ENCODE results near the gene SYTL5. TPM values are rescaled to one million over a fixed set of nuclear protein-coding genes. Genes with fewer than 3 reads are reported as not detected.

The SYTL5 gene
- total and polyA plus RNA-seq, 3 donors from 2014 or later: 1.0 to 1.7 (median 1.1) TPM

DNA sequence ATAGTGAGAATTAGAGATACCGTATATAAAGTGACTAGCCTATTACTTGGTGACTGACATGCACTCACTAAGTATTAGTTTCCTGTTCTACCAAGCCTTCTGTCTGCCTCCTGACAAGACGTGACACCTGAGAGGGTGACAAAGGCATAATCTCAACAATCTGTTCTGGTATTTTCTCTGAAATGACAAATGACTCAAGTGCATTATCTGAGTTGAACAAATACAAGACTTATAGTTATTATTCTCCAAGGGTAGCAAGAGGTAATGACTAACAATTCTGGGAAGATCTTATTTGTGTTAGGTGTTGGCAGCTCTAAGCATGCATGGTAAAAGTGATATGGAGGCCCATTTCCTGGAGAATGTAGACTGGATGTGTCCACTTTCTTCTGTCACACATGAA, 60.6 kb downstream of the SYTL5 start:
- no peaks in the 10 kb centered on the region for H3K27me3 ChIP-seq
- no peak for DNase-seq
- H3K36me3 ChIP-seq (ENCODE audit: low read depth, missing control alignments): no peaks in the 10 kb centered on the region
- WGBS, 2 donors: 91 to 100% methylated on average over 2 of the region's 2 CpGs
- intact Hi-C loops (cut with DNase I; ENCODE audit: low total_unique reads): no loop called here
- no peaks in the 10 kb centered on the region for H3K9me3 ChIP-seq
- TF ChIP-seq POLR2A (IDR thresholded peaks at IDR 0.05): no peak
- TF ChIP-seq CTCF (IDR thresholded peaks at IDR 0.05): no peak
- H3K4me3 ChIP-seq: no peak overlapping the region
- no peaks in the 10 kb centered on the region for H3K4me1 ChIP-seq
- H3K27ac ChIP-seq: no peak overlapping the region

- H3K36me3 ChIP-seq (ENCODE audit: low read depth, missing control alignments): no peaks in the 10 kb centered on the region
- no peak overlapping the region for H3K27ac ChIP-seq
- H3K4me1 ChIP-seq: no peaks in the 10 kb centered on the region
- TF ChIP-seq POLR2A (IDR thresholded peaks at IDR 0.05): no peak
- no peak for TF ChIP-seq CTCF (IDR thresholded peaks at IDR 0.05)
- intact Hi-C loops (cut with DNase I; ENCODE audit: low total_unique reads): no loop called here
- no peak overlapping the region for H3K4me3 ChIP-seq
- H3K9me3 ChIP-seq: no peaks in the 10 kb centered on the region
- WGBS, 2 donors: 92 to 98% methylated on average over 3 of the region's 3 CpGs
- no peak for DNase-seq
- H3K27me3 ChIP-seq: no peaks in the 10 kb centered on the region
Measured at GRCh38 chrX:38069273-38069672, 62.9 kb downstream of the SYTL5 start.

- no peaks in the 10 kb centered on the region for H3K9me3 ChIP-seq
- intact Hi-C loops (cut with DNase I; ENCODE audit: low total_unique reads): no loop called here
- TF ChIP-seq POLR2A (IDR thresholded peaks at IDR 0.05) (no peak), CTCF (IDR thresholded peaks at IDR 0.05) (no peak)
- no peaks in the 10 kb centered on the region for H3K36me3 ChIP-seq (ENCODE audit: low read depth, missing control alignments)
- no peak for DNase-seq
- no peak overlapping the region for H3K27ac ChIP-seq
- H3K4me1 ChIP-seq: no peaks in the 10 kb centered on the region
- H3K27me3 ChIP-seq: no peaks in the 10 kb centered on the region
- H3K4me3 ChIP-seq: no peak overlapping the region
- 94 to 100% methylated on average over 1 of the region's 1 CpG for WGBS, 2 donors
Measured at GRCh38 chrX:38069991-38070390, 63.6 kb downstream of the SYTL5 start.

- no peaks in the 10 kb centered on the region for H3K36me3 ChIP-seq (ENCODE audit: low read depth, missing control alignments)
- no peak overlapping the region for H3K4me3 ChIP-seq
- intact Hi-C loops (cut with DNase I; ENCODE audit: low total_unique reads): no loop called here
- H3K4me1 ChIP-seq: no peaks in the 10 kb centered on the region
- H3K27ac ChIP-seq: no peak overlapping the region
- TF ChIP-seq POLR2A (IDR thresholded peaks at IDR 0.05): no peak
- TF ChIP-seq CTCF (IDR thresholded peaks at IDR 0.05): no peak
- H3K27me3 ChIP-seq: no peaks in the 10 kb centered on the region
- no peaks in the 10 kb centered on the region for H3K9me3 ChIP-seq
- no peak for DNase-seq
Measured at GRCh38 chrX:38079463-38079862, 73.1 kb downstream of the SYTL5 start.

GRCh38 chrX:38080808-38081207, 74.5 kb downstream of the SYTL5 start:
- Histone ChIP-seq H3K9me3 (no peaks in the 10 kb centered on the region), H3K36me3 (ENCODE audit: low read depth, missing control alignments) (no peaks in the 10 kb centered on the region), H3K4me3 (no peak overlapping the region), H3K27ac (no peak overlapping the region), H3K4me1 (no peaks in the 10 kb centered on the region), H3K27me3 (no peaks in the 10 kb centered on the region)
- 84 to 89% methylated on average over 3 of the region's 3 CpGs for WGBS, 2 donors
- no peak for TF ChIP-seq POLR2A (IDR thresholded peaks at IDR 0.05)
- TF ChIP-seq CTCF (IDR thresholded peaks at IDR 0.05): no peak
- no peak for DNase-seq
- intact Hi-C loops (cut with DNase I; ENCODE audit: low total_unique reads): no loop called here

Measured in testis (tissue), 3 donors.